ENCODE results near the gene DDX54.
A peak's percentile ranks its signal among the peaks of the same experiment; 100 is the strongest.

DDX54 gene

DNA sequence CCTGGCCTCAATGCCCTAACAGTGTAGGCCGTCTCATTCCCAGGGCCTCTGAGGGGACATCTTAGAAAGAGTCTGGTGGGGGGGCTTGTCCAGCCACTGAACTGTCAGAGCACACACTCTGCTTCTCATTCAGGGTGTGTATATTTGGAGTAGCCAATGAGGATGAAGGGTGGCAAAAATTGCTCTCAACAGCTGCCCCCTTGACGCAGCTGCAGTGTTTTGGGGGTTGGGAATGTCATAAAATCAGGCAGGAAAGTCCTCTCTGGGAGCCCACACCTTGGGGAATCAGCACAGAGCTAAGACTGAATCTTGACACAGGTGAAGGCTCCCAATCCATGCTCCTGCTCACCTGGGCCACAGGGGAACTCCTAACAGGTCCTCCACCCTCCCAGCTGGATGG lies 51.2 kb downstream of the DDX54 start:
- Histone ChIP-seq H3K36me3 (ENCODE audit: insufficient read depth, low read length) (no peaks in the 10 kb centered on the region), H3K9me3 (ENCODE audit: low read depth, low read length) (no peaks in the 10 kb centered on the region), H3K9ac (ENCODE audit: insufficient read length) (no peak overlapping the region), H3K27ac (no peak overlapping the region), H3K4me3 (peak overlapping the region; percentile 80; the same call in 1 of the 2 replicates)
- TF ChIP-seq FOXP2 (optimal IDR thresholded peaks at IDR 0.05; ENCODE audit: control extremely low read depth, extremely low read length, insufficient read depth): no peak
- no peak for TF ChIP-seq EZH2 (IDR thresholded peaks at IDR 0.05)
- no peak for TF ChIP-seq POLR2AphosphoS5 (IDR thresholded peaks at IDR 0.05; ENCODE audit: borderline replicate concordance, low read depth, low read length)
- DNase-seq (ENCODE audit: low read depth, low spot score): no peak

DNA sequence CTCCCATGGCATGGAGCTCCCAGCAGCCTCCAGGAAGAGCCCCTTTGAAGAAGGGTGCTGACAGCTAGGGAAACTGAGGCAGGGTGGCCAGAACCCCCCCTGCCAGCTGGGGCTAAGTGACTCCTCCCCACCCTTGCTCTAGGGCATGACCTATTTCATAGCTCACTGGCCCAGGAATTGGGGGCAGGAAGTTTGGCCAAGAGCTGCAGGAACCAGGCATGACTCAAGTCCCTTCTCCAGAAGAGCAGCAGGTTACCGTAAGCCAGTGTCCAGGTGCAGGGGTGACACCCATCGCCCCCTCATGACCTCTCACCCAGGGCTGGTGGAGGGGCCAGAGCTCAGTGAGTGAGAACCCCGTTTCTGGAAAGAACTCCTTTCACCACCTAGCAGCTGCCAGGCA lies 51.6 kb downstream of the DDX54 start:
- H3K36me3 ChIP-seq (ENCODE audit: insufficient read depth, low read length): no peaks in the 10 kb centered on the region
- TF ChIP-seq EZH2 (IDR thresholded peaks at IDR 0.05) (no peak), POLR2AphosphoS5 (IDR thresholded peaks at IDR 0.05; ENCODE audit: borderline replicate concordance, low read depth, low read length) (no peak), FOXP2 (optimal IDR thresholded peaks at IDR 0.05; ENCODE audit: control extremely low read depth, extremely low read length, insufficient read depth) (no peak)
- H3K27ac ChIP-seq: no peak overlapping the region
- no peak for DNase-seq (ENCODE audit: low read depth, low spot score)
- H3K9ac ChIP-seq (ENCODE audit: insufficient read length): no peak overlapping the region
- H3K9me3 ChIP-seq (ENCODE audit: low read depth, low read length): no peaks in the 10 kb centered on the region
- H3K4me3 ChIP-seq: no peak overlapping the region

DNA sequence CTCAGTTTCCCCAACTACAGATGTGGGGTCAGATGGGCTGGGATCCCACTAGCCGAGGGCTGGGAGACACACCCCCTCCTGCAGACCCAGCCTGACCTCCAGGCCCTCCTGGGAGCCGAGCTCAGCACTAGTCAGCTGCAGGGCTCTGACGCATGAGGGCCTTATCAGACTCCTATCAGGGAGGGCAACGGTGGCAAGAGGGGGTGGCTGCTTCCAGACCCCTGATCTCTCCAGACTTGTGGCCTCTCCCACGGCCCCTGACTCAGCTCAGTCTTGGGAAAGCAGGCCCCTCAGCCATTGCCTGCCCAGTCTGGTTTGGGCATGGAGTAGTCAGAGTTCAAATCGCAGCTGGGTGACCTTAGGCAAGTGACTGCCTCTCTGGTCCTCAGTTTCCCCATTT lies 52.2 kb downstream of the DDX54 start:
- H3K36me3 ChIP-seq (ENCODE audit: insufficient read depth, low read length): no peaks in the 10 kb centered on the region
- no peak overlapping the region for H3K4me3 ChIP-seq
- no peak overlapping the region for H3K27ac ChIP-seq
- no peak overlapping the region for H3K9ac ChIP-seq (ENCODE audit: insufficient read length)
- TF ChIP-seq EZH2 (IDR thresholded peaks at IDR 0.05) (no peak), FOXP2 (optimal IDR thresholded peaks at IDR 0.05; ENCODE audit: control extremely low read depth, extremely low read length, insufficient read depth) (no peak), POLR2AphosphoS5 (IDR thresholded peaks at IDR 0.05; ENCODE audit: borderline replicate concordance, low read depth, low read length) (no peak)
- no peak for DNase-seq (ENCODE audit: low read depth, low spot score)
- H3K9me3 ChIP-seq (ENCODE audit: low read depth, low read length): no peaks in the 10 kb centered on the region

DNA sequence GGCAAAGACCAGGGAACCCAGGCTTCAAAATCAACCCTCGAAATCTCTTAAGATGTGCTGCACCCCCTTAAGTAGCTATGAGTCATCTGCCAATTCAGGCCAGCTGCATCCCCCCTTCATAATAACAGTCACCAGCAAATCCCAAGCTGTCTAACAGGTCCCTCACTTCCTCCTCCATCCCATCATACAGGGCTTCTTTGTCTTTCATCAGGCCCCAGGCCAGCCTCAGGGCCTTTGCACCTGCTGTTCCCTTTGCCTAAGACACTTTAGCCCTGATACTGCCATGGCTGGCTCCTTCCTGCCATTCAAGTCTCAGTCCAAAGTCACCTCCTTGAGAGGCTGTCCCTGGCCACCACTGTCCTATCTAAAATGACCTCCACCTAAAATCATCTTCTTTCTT lies 53.7 kb downstream of the DDX54 start:
- Histone ChIP-seq H3K9ac (ENCODE audit: insufficient read length) (no peak overlapping the region), H3K27ac (no peak overlapping the region), H3K4me3 (no peak overlapping the region), H3K9me3 (ENCODE audit: low read depth, low read length) (no peaks in the 10 kb centered on the region), H3K36me3 (ENCODE audit: insufficient read depth, low read length) (no peaks in the 10 kb centered on the region)
- no peak for DNase-seq (ENCODE audit: low read depth, low spot score)
- TF ChIP-seq EZH2 (IDR thresholded peaks at IDR 0.05) (no peak), FOXP2 (optimal IDR thresholded peaks at IDR 0.05; ENCODE audit: control extremely low read depth, extremely low read length, insufficient read depth) (no peak), POLR2AphosphoS5 (IDR thresholded peaks at IDR 0.05; ENCODE audit: borderline replicate concordance, low read depth, low read length) (no peak)

DNA sequence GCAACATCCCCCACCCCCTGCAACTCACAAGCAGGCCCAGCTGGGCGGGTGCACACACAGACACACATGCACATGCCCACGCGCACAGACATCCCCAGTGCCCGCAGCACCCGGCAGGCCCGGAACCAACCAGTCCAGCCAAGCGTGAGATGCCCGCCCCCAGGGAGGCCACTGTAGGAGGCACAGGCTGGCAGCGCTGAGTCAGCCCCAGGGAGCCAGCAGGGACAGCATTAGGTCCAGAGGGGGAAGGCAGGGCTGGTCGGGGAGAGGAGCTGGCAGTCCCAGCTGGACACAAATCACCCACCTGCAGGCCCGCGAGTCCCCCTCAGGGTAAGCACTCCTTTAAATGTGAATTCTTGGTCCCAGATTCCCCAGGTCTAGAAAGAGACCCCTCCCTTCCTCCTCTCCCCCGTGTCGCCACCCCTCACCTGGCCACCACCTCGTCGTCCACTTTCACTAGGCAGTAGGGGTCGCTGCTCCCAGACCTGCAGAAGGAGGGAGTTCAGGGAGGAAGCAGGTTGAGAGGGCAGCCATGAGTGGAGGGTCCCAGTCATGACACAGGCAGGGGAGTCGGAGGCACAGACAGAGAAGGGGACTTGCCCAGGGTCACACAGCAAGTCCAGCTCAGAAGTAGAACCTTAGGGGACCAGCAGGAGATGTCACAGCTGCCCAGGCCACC lies 54.7 kb downstream of the DDX54 start:
- TF ChIP-seq FOXP2 (optimal IDR thresholded peaks at IDR 0.05; ENCODE audit: control extremely low read depth, extremely low read length, insufficient read depth) (no peak), POLR2AphosphoS5 (IDR thresholded peaks at IDR 0.05; ENCODE audit: borderline replicate concordance, low read depth, low read length) (no peak), EZH2 (IDR thresholded peaks at IDR 0.05) (no peak)
- H3K36me3 ChIP-seq (ENCODE audit: insufficient read depth, low read length): no peaks in the 10 kb centered on the region
- H3K27ac ChIP-seq: no peak overlapping the region
- no peaks in the 10 kb centered on the region for H3K9me3 ChIP-seq (ENCODE audit: low read depth, low read length)
- no peak overlapping the region for H3K4me3 ChIP-seq
- no peak for DNase-seq (ENCODE audit: low read depth, low spot score)
- H3K9ac ChIP-seq (ENCODE audit: insufficient read length): no peak overlapping the region

DNA sequence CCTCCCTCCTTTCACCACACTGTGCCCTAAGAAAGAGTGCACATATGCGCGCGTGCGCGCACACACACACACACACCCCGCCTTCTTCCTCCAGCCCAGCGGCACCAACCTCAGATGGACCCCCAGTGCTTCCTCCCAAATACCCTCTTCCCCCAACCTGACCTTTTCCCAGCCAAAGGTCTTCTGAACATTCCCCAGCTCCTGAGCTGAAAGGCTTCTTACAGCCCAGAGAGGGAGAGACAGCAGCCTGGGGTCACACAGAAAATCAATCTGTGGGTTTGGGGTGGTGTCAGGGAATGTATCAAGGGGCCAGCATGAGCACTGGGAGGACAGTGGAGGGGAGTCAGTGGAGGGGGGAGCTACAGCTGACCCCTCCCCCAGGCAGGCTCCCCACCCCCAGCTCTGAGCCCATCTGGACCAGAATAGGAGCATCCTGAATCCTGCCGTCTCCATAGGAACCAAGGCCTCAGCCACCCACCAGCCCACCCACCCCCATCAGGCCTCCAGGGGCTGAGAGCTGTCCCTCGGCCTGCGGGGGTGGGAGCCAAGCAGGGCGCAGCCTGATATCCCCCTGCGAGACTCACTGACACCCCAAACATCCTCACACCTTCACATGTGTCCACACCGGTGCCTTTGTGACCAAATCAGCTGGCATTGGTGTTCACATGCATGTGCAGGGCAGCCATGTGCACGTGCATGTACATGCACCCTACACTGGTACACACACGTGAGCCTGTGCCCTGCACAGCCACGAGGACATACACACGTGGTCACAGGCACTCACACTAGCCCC lies 55.4 kb downstream of the DDX54 start:
- H3K4me3 ChIP-seq: no peak overlapping the region
- H3K9ac ChIP-seq (ENCODE audit: insufficient read length): no peak overlapping the region
- no peak overlapping the region for H3K27ac ChIP-seq
- DNase-seq (ENCODE audit: low read depth, low spot score): no peak
- no peaks in the 10 kb centered on the region for H3K9me3 ChIP-seq (ENCODE audit: low read depth, low read length)
- TF ChIP-seq EZH2 (IDR thresholded peaks at IDR 0.05): no peak
- TF ChIP-seq FOXP2 (optimal IDR thresholded peaks at IDR 0.05; ENCODE audit: control extremely low read depth, extremely low read length, insufficient read depth): no peak
- TF ChIP-seq POLR2AphosphoS5 (IDR thresholded peaks at IDR 0.05; ENCODE audit: borderline replicate concordance, low read depth, low read length): no peak
- H3K36me3 ChIP-seq (ENCODE audit: insufficient read depth, low read length): no peaks in the 10 kb centered on the region

DNA sequence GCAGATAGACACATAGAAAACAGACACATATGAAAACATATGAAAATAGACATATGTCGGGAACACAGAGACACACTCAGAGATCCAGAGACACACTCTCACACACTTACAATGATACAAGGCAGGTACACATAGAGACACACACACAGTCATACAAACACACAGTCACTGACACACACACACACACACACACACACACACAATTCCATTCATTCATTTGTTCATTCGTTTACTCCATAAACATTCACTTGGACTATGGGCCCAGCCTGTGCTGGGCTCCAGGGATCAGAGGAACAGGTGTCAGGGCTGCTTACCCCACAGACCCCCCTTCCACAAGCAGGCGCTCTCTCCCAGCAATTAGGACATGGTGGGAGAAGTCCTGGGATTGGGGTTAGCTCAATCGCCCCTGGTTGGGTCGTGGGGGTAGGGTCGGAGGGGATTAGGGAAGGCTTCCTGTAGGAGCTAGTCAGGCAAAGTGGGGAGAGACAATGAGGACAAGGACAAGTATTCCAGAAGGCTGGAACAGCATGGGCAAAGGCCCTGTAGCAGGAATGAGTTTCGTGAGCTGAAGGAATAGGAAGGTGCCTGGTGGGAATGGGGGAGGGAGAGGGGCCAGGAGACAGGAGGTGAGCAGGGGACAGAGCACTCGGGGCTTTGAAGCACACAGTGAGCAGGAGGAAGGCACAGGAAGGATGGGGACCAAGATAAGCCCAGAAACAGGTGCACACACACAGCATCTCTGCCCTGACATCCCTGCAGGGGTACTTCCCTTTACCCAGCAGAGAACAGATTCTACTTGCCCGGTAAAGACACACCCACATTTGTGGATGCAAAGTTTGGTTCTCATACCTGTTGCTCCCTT lies 56.2 kb downstream of the DDX54 start:
- H3K36me3 ChIP-seq (ENCODE audit: insufficient read depth, low read length): no peaks in the 10 kb centered on the region
- no peak for DNase-seq (ENCODE audit: low read depth, low spot score)
- H3K27ac ChIP-seq: no peak overlapping the region
- no peak overlapping the region for H3K4me3 ChIP-seq
- TF ChIP-seq POLR2AphosphoS5 (IDR thresholded peaks at IDR 0.05; ENCODE audit: borderline replicate concordance, low read depth, low read length) (no peak), FOXP2 (optimal IDR thresholded peaks at IDR 0.05; ENCODE audit: control extremely low read depth, extremely low read length, insufficient read depth) (no peak)
- no peaks in the 10 kb centered on the region for H3K9me3 ChIP-seq (ENCODE audit: low read depth, low read length)
- H3K9ac ChIP-seq (ENCODE audit: insufficient read length): no peak overlapping the region

DNA sequence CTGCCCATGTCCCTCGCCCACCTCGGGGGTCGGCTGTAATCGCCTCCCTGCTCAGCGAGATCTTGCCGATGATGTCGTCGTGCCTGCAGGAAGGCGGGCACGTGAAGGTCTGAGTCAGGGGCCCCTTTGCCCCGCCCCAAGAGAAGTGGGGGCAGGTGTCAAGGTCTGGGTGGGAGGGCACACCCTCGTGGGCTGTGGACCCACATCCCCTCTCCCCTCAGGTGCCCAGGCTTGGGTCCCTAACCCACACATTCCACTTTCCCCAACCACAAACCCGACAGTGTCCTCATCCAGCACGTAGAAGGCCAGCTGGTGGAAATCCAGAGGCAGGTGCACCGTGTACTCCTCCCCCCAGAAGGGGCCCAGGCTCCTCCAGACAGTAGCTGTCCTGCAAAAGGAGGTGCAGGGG lies 57.5 kb downstream of the DDX54 start:
- Histone ChIP-seq H3K9ac (ENCODE audit: insufficient read length) (no peak overlapping the region), H3K9me3 (ENCODE audit: low read depth, low read length) (no peaks in the 10 kb centered on the region), H3K4me3 (no peak overlapping the region), H3K36me3 (ENCODE audit: insufficient read depth, low read length) (no peaks in the 10 kb centered on the region), H3K27ac (no peak overlapping the region)
- TF ChIP-seq FOXP2 (optimal IDR thresholded peaks at IDR 0.05; ENCODE audit: control extremely low read depth, extremely low read length, insufficient read depth) (no peak), EZH2 (IDR thresholded peaks at IDR 0.05) (no peak), POLR2AphosphoS5 (IDR thresholded peaks at IDR 0.05; ENCODE audit: borderline replicate concordance, low read depth, low read length) (no peak)
- no peak for DNase-seq (ENCODE audit: low read depth, low spot score)

All from SK-N-MC (cell line).